GM19328 (cell line): ENCODE data around the gene P2RY1.
A peak's percentile ranks its signal among the peaks of the same experiment; 100 is the strongest.

ENCODE experiments used
- ATAC-seq: cut with Tn5 transposase; IDR thresholded peaks from one replicate; pipeline ENCODE4 v1.9.1; 2021; ENCODE audit warnings: mild to moderate bottlenecking, moderate library complexity; ENCODE audit not compliant: unreplicated experiment

P2RY1 gene

GRCh38 chr3:152834776-152835600 is at the start of gene P2RY1:
TSS of gene P2RY1 (plus strand) at chr3:152835131. CDS start at chr3:152835783, 652 bp downstream.
- ATAC-seq = peak; percentile 75

GRCh38 chr3:152786977-152787681 is 47.8 kb upstream of the P2RY1 start:
- no peak for ATAC-seq

GRCh38 chr3:152790651-152791387 is 44.1 kb upstream of the P2RY1 start:
- ATAC-seq = no peak

- ATAC-seq = no peak
Observed at GRCh38 chr3:152793969-152794368, 41.0 kb upstream of the P2RY1 start.

- ATAC-seq = no peak
Observed at GRCh38 chr3:152797751-152798432, 37.0 kb upstream of the P2RY1 start.

GRCh38 chr3:152811974-152812760 is 22.8 kb upstream of the P2RY1 start:
- ATAC-seq = no peak

GRCh38 chr3:152817400-152817799 is 17.5 kb upstream of the P2RY1 start:
- ATAC-seq = no peak

- ATAC-seq = no peak
Observed at GRCh38 chr3:152818027-152818426, 16.9 kb upstream of the P2RY1 start.

- no peak for ATAC-seq
Observed at GRCh38 chr3:152823173-152823572, 11.8 kb upstream of the P2RY1 start.

GRCh38 chr3:152823781-152824180 is 11.2 kb upstream of the P2RY1 start:
- no peak for ATAC-seq

- no peak for ATAC-seq
Observed at GRCh38 chr3:152825566-152825965, 9.4 kb upstream of the P2RY1 start.

GRCh38 chr3:152826476-152826875 is 8.5 kb upstream of the P2RY1 start:
- peak; percentile 53 for ATAC-seq

- ATAC-seq = no peak
Observed at GRCh38 chr3:152827313-152827712, 7.6 kb upstream of the P2RY1 start.

- ATAC-seq = no peak
Observed at GRCh38 chr3:152828075-152828840, 6.7 kb upstream of the P2RY1 start.

- no peak for ATAC-seq
Observed at GRCh38 chr3:152830245-152830644, 4.7 kb upstream of the P2RY1 start.

- no peak for ATAC-seq
Observed at GRCh38 chr3:152832046-152832445, 2.9 kb upstream of the P2RY1 start.

GRCh38 chr3:152833089-152833488 is 1.8 kb upstream of the P2RY1 start:
- no peak for ATAC-seq

GRCh38 chr3:152834191-152834775 is 648 bp upstream of the P2RY1 start:
- no peak for ATAC-seq

GRCh38 chr3:152835601-152836102 is 721 bp downstream of the P2RY1 start:
- no peak for ATAC-seq
